GM19023 (cell line): ENCODE results near the gene KRT84.
"Not testable (repeated sequence)": the region's sequence is repeated elsewhere in the genome, so short reads cannot be mapped to it uniquely, and the experiment has no call there.

Source experiments
- ATAC-seq: cut with Tn5 transposase; IDR thresholded peaks from one replicate; pipeline ENCODE4 v1.9.1; 2021; ENCODE audit warnings: mild to moderate bottlenecking, moderate library complexity; ENCODE audit not compliant: unreplicated experiment

The KRT84 gene

GRCh38 chr12:52413202-52413601, 27.8 kb upstream of the KRT84 start:
- ATAC-seq: no peak

GRCh38 chr12:52411815-52412214, 26.4 kb upstream of the KRT84 start:
- no peak for ATAC-seq

GRCh38 chr12:52410589-52411248, 25.3 kb upstream of the KRT84 start:
- ATAC-seq: not testable (repeated sequence)

- ATAC-seq: no peak
These were observed 22.5 kb upstream of the KRT84 start for GRCh38 chr12:52407918-52408317.

GRCh38 chr12:52405922-52406385, 20.5 kb upstream of the KRT84 start, which contains the start of gene KRT82:
Gene KRT82 (minus strand): TSS chr12:52406335. CDS start chr12:52406277, 58 bp downstream.
- no peak for ATAC-seq

GRCh38 chr12:52404951-52405350, 19.5 kb upstream of the KRT84 start:
- no peak for ATAC-seq

- no peak for ATAC-seq
These were observed 18.1 kb upstream of the KRT84 start for GRCh38 chr12:52403561-52403960.

- no peak for ATAC-seq
These were observed 17.6 kb upstream of the KRT84 start for GRCh38 chr12:52402873-52403540.

- no peak for ATAC-seq
These were observed 16.9 kb upstream of the KRT84 start for GRCh38 chr12:52402377-52402776.

GRCh38 chr12:52401926-52402325, 16.5 kb upstream of the KRT84 start:
- ATAC-seq: no peak

GRCh38 chr12:52401526-52401925, 16.1 kb upstream of the KRT84 start:
- no peak for ATAC-seq

GRCh38 chr12:52400906-52401305, 15.5 kb upstream of the KRT84 start:
- ATAC-seq: no peak

GRCh38 chr12:52399756-52400155, 14.3 kb upstream of the KRT84 start:
- ATAC-seq: no peak

- no peak for ATAC-seq
These were observed 12.7 kb upstream of the KRT84 start for GRCh38 chr12:52398176-52398575.

GRCh38 chr12:52396656-52397055, 11.2 kb upstream of the KRT84 start:
- ATAC-seq: no peak

- ATAC-seq: no peak
These were observed 10.4 kb upstream of the KRT84 start for GRCh38 chr12:52395761-52396434.

- ATAC-seq: no peak
These were observed 9.5 kb upstream of the KRT84 start for GRCh38 chr12:52394836-52395405.

GRCh38 chr12:52392465-52393007, 7.1 kb upstream of the KRT84 start:
- ATAC-seq: no peak

GRCh38 chr12:52391618-52392002, 6.2 kb upstream of the KRT84 start:
- no peak for ATAC-seq

GRCh38 chr12:52390739-52391617, 5.5 kb upstream of the KRT84 start:
- ATAC-seq: no peak
